Vagina (tissue), 2 donors: ENCODE data around the gene EPC1.

ENCODE experiments used
- POLR2A ChIP-seq, 2 donors: fragments of 450-650 bp; IDR thresholded peaks; one replicate each; pipeline ENCODE4 v1.6.1; 2017; ENCODE audit warnings: antibody characterized with exemption in 2 of 2, mild to moderate bottlenecking in 2 of 2, moderate library complexity in 2 of 2
- TF ChIP-seq, protein P1 (sequence below), 3 experiments: fragments of 450-650 bp in 2 of 3; fragments of 200-600 bp in 1 of 3; sonication (generic) in 1 of 3; IDR thresholded peaks; one replicate each; pipeline ENCODE4 v1.5.1; 2017 to 2019; ENCODE audit warnings: antibody characterized with exemption in 3 of 3, mild to moderate bottlenecking in 2 of 3, moderate library complexity in 2 of 3

DNA sequence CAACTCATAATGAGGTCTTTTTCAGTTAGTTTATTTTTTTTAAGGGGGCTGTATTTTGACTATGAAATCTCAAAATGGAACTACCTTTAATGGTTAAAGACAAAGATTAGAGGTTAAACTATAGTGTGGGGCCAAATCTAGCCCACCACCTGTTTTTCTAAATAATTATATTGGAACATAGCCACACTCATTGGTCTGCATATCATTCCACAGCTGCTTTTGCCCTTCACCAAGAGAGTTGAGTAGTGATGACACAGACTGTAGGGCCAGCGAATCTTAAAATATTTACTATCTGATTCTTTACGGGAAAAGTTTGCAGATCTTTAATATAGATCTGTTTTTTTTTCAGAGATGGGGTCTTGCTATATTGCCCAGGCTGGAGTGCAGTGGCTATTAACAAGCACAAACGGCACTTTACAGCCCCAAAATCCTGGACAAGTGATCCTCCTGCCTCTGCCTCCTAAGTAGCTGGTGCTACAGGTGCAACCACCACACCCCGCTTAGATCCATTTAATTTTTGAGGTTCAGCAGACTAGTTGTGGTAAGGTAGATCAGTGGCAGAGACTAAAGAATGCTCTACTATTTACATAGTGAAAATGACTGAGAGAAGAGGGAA, 25.8 kb downstream of the EPC1 start:
- TF ChIP-seq, protein P1, sequence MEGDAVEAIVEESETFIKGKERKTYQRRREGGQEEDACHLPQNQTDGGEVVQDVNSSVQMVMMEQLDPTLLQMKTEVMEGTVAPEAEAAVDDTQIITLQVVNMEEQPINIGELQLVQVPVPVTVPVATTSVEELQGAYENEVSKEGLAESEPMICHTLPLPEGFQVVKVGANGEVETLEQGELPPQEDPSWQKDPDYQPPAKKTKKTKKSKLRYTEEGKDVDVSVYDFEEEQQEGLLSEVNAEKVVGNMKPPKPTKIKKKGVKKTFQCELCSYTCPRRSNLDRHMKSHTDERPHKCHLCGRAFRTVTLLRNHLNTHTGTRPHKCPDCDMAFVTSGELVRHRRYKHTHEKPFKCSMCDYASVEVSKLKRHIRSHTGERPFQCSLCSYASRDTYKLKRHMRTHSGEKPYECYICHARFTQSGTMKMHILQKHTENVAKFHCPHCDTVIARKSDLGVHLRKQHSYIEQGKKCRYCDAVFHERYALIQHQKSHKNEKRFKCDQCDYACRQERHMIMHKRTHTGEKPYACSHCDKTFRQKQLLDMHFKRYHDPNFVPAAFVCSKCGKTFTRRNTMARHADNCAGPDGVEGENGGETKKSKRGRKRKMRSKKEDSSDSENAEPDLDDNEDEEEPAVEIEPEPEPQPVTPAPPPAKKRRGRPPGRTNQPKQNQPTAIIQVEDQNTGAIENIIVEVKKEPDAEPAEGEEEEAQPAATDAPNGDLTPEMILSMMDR (IDR thresholded peaks at IDR 0.05), result no peak
- no peak for TF ChIP-seq POLR2A (IDR thresholded peaks at IDR 0.05)
